NCI-H1105 treated with DMSO at 0.1 percent for 48 hours (cell line): ENCODE results near the gene TMPRSS11F.

Experiments
- DNase-seq: peaks from one replicate; lab custom pipeline; 2025; lab: John Stamatoyannopoulos, UW

Gene TMPRSS11F

DNA sequence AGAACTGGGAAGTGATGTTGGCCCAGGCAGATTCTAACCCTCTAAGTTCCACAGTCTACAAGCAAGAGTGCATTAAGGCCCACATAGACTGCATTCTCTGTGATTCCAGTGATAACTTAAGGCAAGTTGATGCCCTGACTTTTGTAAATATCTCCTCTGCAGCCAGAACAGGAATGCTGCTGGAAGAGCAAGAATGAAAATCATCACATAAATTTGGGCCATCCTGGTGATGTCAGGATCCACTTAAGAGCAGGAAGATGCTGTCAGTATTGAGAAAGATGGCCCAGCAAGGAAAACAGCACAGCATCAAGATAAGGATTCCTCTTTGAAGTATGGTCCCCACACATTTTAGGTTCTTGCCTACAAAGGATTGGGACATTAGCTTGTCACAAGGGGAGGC is 52.4 kb downstream of the TMPRSS11F start:
- no peak for DNase-seq

DNA sequence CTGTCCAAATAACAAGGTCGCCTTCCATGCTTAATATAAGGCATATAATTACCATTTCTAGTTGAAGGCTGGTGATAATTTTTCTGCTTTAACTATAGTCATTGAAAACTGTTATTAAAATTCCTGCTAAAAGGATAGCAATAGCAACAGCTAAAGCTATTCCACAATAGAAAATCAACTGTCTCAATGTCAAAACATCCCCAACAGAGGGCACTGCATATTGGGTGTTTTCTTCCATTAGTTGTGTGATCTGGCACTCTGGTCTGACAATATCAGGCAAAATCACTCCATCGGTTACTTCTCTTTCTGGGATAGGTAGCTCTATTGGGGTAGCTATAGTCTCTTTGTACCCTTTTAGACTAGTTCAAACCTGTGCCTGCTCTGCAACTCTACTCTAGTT is 53.5 kb downstream of the TMPRSS11F start:
- no peak for DNase-seq

DNA sequence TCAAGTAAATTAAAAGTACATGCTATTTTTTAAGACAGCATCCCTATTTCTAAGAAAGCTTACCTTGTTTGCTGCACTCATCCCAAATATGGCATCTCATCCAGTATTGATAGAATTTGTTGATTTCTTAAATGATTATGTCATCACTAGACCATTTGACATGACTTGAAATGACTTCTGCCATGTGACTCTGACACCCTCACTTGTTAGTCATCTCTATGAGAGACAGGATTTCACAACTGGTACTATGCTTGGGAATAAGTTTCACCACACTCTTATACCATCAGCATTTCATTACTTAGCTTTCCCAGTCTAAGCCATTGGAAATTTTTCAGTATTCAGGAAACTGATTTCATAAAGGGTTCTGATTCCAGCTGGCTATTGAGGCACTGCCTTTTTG is 55.3 kb downstream of the TMPRSS11F start:
- DNase-seq, result no peak

DNA sequence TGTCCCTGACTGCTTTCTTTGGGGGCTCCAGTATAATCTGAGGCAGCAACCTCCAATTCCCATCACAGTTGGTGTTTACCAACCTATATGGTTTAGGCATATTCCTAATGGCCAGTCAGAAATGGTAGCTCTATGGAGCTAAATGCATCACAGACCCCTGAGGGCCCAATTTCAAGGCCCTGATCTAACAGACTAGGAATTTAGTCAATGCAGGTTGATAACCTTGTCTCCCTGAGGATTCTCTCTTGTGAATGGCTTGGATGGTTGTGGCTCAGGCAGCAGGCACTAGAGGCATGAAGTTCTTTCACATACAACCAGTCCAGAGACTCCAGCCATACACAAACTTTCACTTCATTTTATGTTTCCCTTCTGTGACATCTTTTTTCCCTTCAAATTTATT is 59.4 kb downstream of the TMPRSS11F start:
- DNase-seq, result no peak

DNA sequence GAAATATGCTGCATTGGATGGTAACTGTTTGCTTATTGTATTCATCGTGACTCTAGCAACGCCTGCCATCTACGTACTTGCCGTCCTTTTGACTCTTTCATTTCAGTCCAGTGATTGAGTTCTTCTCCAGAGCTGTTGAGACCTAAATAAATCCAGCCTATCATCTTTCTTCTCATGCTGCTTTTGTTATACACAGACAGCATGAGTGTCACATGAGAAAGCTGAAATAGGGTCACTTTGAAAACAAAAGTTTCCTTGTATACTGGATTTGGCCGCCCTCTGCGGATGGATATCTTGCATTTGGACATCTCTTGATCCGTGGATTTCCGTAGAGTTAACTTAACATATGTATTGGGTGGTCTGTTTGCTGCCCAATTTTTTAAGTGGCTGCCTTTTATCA is 67.2 kb downstream of the TMPRSS11F start:
- no peak for DNase-seq

DNA sequence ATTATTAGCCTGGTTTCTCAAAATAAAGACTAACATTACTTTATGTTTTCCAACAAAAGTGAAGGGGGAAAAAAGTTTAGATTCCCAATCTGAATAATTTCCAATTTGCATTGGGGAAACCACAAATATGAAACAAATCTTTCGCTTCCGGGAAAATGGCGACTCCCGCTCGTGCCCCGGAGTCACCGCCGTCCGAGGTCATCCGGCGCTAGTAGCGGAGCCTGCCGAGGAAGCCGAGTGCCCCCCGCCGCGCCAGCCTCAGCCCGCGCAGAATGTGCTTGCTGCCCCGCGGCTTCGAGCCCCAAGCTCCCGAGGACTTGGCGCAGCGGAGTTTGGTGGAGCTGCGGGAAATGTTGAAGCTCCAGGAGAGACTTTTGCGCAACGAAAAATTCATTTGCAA is 91.4 kb downstream of the TMPRSS11F start:
- no peak for DNase-seq

DNA sequence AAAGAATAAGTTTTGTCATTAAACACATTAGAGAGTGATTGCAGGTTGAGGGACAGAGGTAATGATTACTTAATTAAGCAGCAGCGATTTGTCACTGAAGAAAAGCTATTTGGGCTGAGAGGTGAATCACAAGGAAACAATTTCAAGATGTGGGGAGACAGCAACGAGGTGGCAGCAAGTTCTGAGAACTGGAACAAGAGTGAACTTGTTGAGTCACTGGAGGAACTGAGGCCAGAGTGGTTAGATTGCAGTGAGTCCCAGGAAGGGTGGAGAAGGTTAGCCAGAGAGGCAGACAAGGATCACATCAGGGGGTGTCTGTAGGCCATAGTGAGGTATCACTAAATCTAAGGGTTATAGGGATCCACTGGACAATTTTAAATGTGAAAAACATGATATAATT is 108.5 kb downstream of the TMPRSS11F start:
- DNase-seq, result no peak

DNA sequence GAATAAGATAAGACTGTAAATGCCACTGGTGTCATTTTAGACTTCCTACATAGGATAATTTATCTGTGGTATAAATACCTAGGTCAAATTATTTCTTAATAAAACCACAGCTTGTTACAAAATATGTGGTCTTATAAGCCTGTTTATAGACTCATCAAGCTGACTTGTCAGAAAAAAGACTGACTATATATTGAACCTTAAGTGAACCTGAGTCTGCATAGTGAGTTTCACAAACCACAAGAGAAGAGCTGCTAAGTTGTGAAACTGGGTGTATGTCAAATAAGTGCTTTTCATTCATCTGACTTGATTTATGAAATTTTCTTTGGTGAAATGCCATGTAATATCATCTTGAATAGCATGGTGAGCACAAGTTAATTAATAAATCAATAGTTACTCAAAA is 118.0 kb downstream of the TMPRSS11F start:
- DNase-seq, result no peak
